ENCODE data around the gene ACSS1.

ACSS1 gene

GRCh38 chr20:25083773-25084625 is 26.1 kb upstream of the ACSS1 start:
- H3K4me3 ChIP-seq (ENCODE audit: low read length), result no peak overlapping the region
- no peak for DNase-seq (ENCODE audit: low read depth)
- no peak for TF ChIP-seq CTCF (IDR thresholded peaks at IDR 0.05; ENCODE audit: insufficient read depth, low read depth, low read length, missing control alignments)

- no peak for DNase-seq (ENCODE audit: low read depth)
- no peak overlapping the region for H3K4me3 ChIP-seq (ENCODE audit: low read length)
- TF ChIP-seq CTCF (IDR thresholded peaks at IDR 0.05; ENCODE audit: insufficient read depth, low read depth, low read length, missing control alignments), result no peak
Measured at GRCh38 chr20:25083141-25083772, 25.3 kb upstream of the ACSS1 start.

GRCh38 chr20:25082498-25082873 is 24.5 kb upstream of the ACSS1 start:
- TF ChIP-seq CTCF (IDR thresholded peaks at IDR 0.05; ENCODE audit: insufficient read depth, low read depth, low read length, missing control alignments), result no peak
- H3K4me3 ChIP-seq (ENCODE audit: low read length), result no peak overlapping the region
- no peak for DNase-seq (ENCODE audit: low read depth)

- DNase-seq (ENCODE audit: low read depth), result no peak
Measured at GRCh38 chr20:25081730-25082497, 24.0 kb upstream of the ACSS1 start, which contains the start of gene VSX1. VSX1 (minus strand) TSS chr20:25082141; CDS start chr20:25082096, 45 bp downstream.

GRCh38 chr20:25081065-25081729 is 23.3 kb upstream of the ACSS1 start:
- no peak for TF ChIP-seq CTCF (IDR thresholded peaks at IDR 0.05; ENCODE audit: insufficient read depth, low read depth, low read length, missing control alignments)
- DNase-seq (ENCODE audit: low read depth), result peak; percentile 44
- H3K4me3 ChIP-seq (ENCODE audit: low read length), result no peak overlapping the region

More at GRCh38 chr20:25081730-25082497, 24.0 kb upstream of the ACSS1 start, which contains the start of gene VSX1:
- no peak within 1 kb of the TSS for H3K4me3 ChIP-seq (ENCODE audit: low read length)
- TF ChIP-seq CTCF (IDR thresholded peaks at IDR 0.05; ENCODE audit: insufficient read depth, low read depth, low read length, missing control alignments), result no peak

- TF ChIP-seq CTCF (IDR thresholded peaks at IDR 0.05; ENCODE audit: insufficient read depth, low read depth, low read length, missing control alignments), result no peak
- DNase-seq (ENCODE audit: low read depth), result no peak
- H3K4me3 ChIP-seq (ENCODE audit: low read length), result no peak overlapping the region
Measured at GRCh38 chr20:25079171-25079570, 21.2 kb upstream of the ACSS1 start.
